HepG2 (cell line): ENCODE data around the gene ESRRG. TPM values are rescaled to one million over a fixed set of nuclear protein-coding genes. Genes with fewer than 3 reads are reported as not detected.

Experiments used
- ATAC-seq: fragments of 200-7000 bp; cut with Tn5 transposase; 3 replicates; pipeline ENCODE4 v1.9.1; 2020; ENCODE audit warnings: mild to moderate bottlenecking, moderate library complexity
- BruUV-seq: library from RNA; stranded (reverse); fragments of 400-500 nt; replicated peaks from 2 replicates; lab custom pipeline; 2021; lab: Mats Ljungman, UMichigan
- CTCF ChIA-PET: fragments of 300-600 bp; formaldehyde crosslinking; extraction: SDS; loops from one replicate; lab custom pipeline; 2021; ENCODE audit warnings: low total read pairs, inconsistent platforms, low intra/inter-chr PET ratio; lab: Yijun Ruan, JAX
- POLR2A ChIA-PET: fragments of 350-600 bp; sonication (Branson Sonifier 250); formaldehyde crosslinking; loops from one replicate; lab custom pipeline; 2020; ENCODE audit warnings: antibody characterized with exemption, inconsistent platforms; lab: Yijun Ruan, JAX
- DNase-seq: peaks from one replicate; pipeline ENCODE4 v3.0.0-alpha.2; 2015; ENCODE audit warnings: low spot score
- FAIRE-seq: peaks from 3 replicates; lab custom pipeline; 2011; peaks lifted over from hg19 to GRCh38; lab: Jason Lieb, UNC
- H2AFZ ChIP-seq: one replicate; pipeline ENCODE4 v1.6.1; 2011; ENCODE audit warnings: low read length, inconsistent platforms
- H3K27ac ChIP-seq: fragments of 300-600 bp; 3 replicates; pipeline ENCODE4 v1.8.0; 2011; ENCODE audit warnings: mixed run types, mild to moderate bottlenecking, mixed read lengths, low read length, inconsistent platforms; ENCODE audit not compliant: insufficient read depth; ENCODE audit errors: extremely low read length
- H3K27me3 ChIP-seq, 2 experiments: fragments of 200-600 bp in 1 of 2; 2 replicates in 1 of 2; 3 replicates in 1 of 2; pipeline versions ENCODE4 v1.6.0 to v1.8.0; 2011; ENCODE audit warnings: low read length in 2 of 2, mild to moderate bottlenecking in 2 of 2, moderate library complexity in 2 of 2, inconsistent platforms in 1 of 2; ENCODE audit not compliant: insufficient read depth in 2 of 2, control insufficient read depth in 1 of 2
- H3K36me3 ChIP-seq, 2 experiments: fragments of 200-600 bp in 1 of 2; replicated peaks in 1 of 2; 2 replicates in 1 of 2; 3 replicates in 1 of 2; pipeline versions ENCODE4 v1.5.1 to v1.8.0; 2011; ENCODE audit warnings: low read length in 2 of 2, inconsistent platforms in 1 of 2; ENCODE audit not compliant: insufficient read depth in 2 of 2, control insufficient read depth in 1 of 2
- H3K4me1 ChIP-seq: 2 replicates; pipeline ENCODE4 v1.5.1; 2012; ENCODE audit warnings: low read length, inconsistent platforms; ENCODE audit not compliant: insufficient read depth
- H3K4me2 ChIP-seq: 2 replicates; pipeline ENCODE4 v1.6.0; 2011; ENCODE audit warnings: low read depth, low read length, inconsistent platforms
- H3K4me3 ChIP-seq, 3 experiments: fragments of 200-600 bp in 1 of 3; sonication (generic), shearing (Covaris generic) in 1 of 3; replicated peaks in 1 of 3; 2 replicates each; pipeline ENCODE4 v1.5.1; 2011 to 2016; ENCODE audit warnings: low read length in 3 of 3, inconsistent platforms in 2 of 3, low read depth in 2 of 3, mild to moderate bottlenecking in 2 of 3, control low read depth in 1 of 3, mixed read lengths in 1 of 3; ENCODE audit not compliant: insufficient read depth in 1 of 3
- H3K79me2 ChIP-seq: one replicate; pipeline ENCODE4 v1.6.1; 2011; ENCODE audit warnings: low read length, inconsistent platforms; ENCODE audit not compliant: insufficient read depth
- H3K9ac ChIP-seq: 2 replicates; pipeline ENCODE4 v1.6.0; 2011; ENCODE audit warnings: mild to moderate bottlenecking, low read depth, low read length, inconsistent platforms; ENCODE audit not compliant: insufficient read depth
- H3K9me3 ChIP-seq: 2 replicates; pipeline ENCODE4 v1.5.1; 2012; ENCODE audit warnings: mild to moderate bottlenecking, low read length
- H4K20me1 ChIP-seq: 2 replicates; pipeline ENCODE4 v1.6.0; 2011; ENCODE audit warnings: inconsistent platforms, mild to moderate bottlenecking, low read length, moderate library complexity; ENCODE audit not compliant: insufficient read depth
- EEA1 ChIP-seq: sonication (generic); formaldehyde crosslinking; IDR thresholded peaks from 2 replicates; pipeline ENCODE4 v1.5.1; 2020; ENCODE audit warnings: mild to moderate bottlenecking, missing genetic modification reagents, borderline replicate concordance
- FOXJ3 ChIP-seq: sonication (generic); formaldehyde crosslinking; IDR thresholded peaks from 2 replicates; pipeline ENCODE4 v1.4.0; 2020; ENCODE audit warnings: missing genetic modification reagents, mild to moderate bottlenecking, borderline replicate concordance
- GLI4 ChIP-seq: sonication (generic); formaldehyde crosslinking; IDR thresholded peaks from 2 replicates; pipeline ENCODE4 v1.5.1; 2020; ENCODE audit warnings: missing genetic modification reagents, mild to moderate bottlenecking, moderate library complexity, borderline replicate concordance
- HNRNPK ChIP-seq: fragments of 200-400 bp; formaldehyde crosslinking; IDR thresholded peaks from 2 replicates; pipeline ENCODE4 v1.6.1; 2018; ENCODE audit warnings: low read length, low read depth, moderate library complexity, mild to moderate bottlenecking; ENCODE audit not compliant: poor library complexity, severe bottlenecking
- HOXA9 ChIP-seq: sonication (generic); formaldehyde crosslinking; IDR thresholded peaks from 2 replicates; pipeline ENCODE4 v1.8.1; 2022; ENCODE audit warnings: missing genetic modification reagents, mild to moderate bottlenecking, moderate library complexity, borderline replicate concordance
- MZF1 ChIP-seq: sonication (generic); formaldehyde crosslinking; IDR thresholded peaks from 2 replicates; pipeline ENCODE4 v1.8.1; 2023; ENCODE audit warnings: mild to moderate bottlenecking, missing genetic modification reagents, borderline replicate concordance
- SP2 ChIP-seq: sonication (generic); formaldehyde crosslinking; IDR thresholded peaks from 2 replicates; pipeline ENCODE4 v1.5.1; 2020; ENCODE audit warnings: mild to moderate bottlenecking, missing genetic modification reagents
- ZNF552 ChIP-seq: sonication (generic); formaldehyde crosslinking; IDR thresholded peaks from 2 replicates; pipeline ENCODE4 v1.9.0; 2022; ENCODE audit warnings: missing genetic modification reagents, mild to moderate bottlenecking, borderline replicate concordance
- WGBS: methylation state at CpG from one replicate; pipeline ENCODE4 v1.1.6; 2017; ENCODE audit warnings: low lambda C conversion rate; 5-methylcytosine and 5-hydroxymethylcytosine counted together
- in situ Hi-C: cut with HindIII; loops from 2 replicates; pipeline ENCODE4 v1.10.0; 2017; ENCODE audit warnings: low pct_unique_long_range_greater_than_20kb; ENCODE audit not compliant: extremely low pct_ligation_motif_present
- intact Hi-C: fragments of 100-400 bp; cut with micrococcal nuclease; formaldehyde crosslinking; loops from one replicate; pipeline ENCODE4 v1.10.0; 2022; ENCODE audit not compliant: unreplicated experiment
- polyA plus RNA-seq, 8 experiments: library from polyadenylated mRNA; depleted of rRNA in 3 of 8; stranded (reverse) in 7 of 8; unstranded in 1 of 8; fragments of >200 nt; fragmentation: Illumina TruSeq in 4 of 8; extraction: Trizol in 4 of 8; gene quantifications; 2 replicates each; pipeline versions ENCODE4 v1.2.1 to v1.2.3, GENCODE V29; 2011 to 2016; ENCODE audit warnings: low read depth in 4 of 8, missing spikeins in 1 of 8, mixed read lengths in 1 of 8; ENCODE audit not compliant: insufficient read depth in 1 of 8
- total RNA-seq, 5 experiments: library from RNA; depleted of rRNA; stranded (reverse); fragments of >200 nt; fragmentation: Illumina TruSeq; extraction: Trizol; gene quantifications; 2 replicates each; pipeline ENCODE4 v1.2.3, GENCODE V29; 2016; ENCODE audit warnings: low read depth in 1 of 5
- TF ChIP-seq, protein P1 (sequence below): sonication (generic); formaldehyde crosslinking; IDR thresholded peaks from 2 replicates; pipeline ENCODE4 v1.4.0; 2020; ENCODE audit warnings: mild to moderate bottlenecking, missing genetic modification reagents
- TF ChIP-seq, protein P2 (sequence below): sonication (generic); formaldehyde crosslinking; IDR thresholded peaks from 2 replicates; pipeline ENCODE4 v1.9.0; 2021; ENCODE audit warnings: missing genetic modification reagents, mild to moderate bottlenecking, borderline replicate concordance

Gene ESRRG
- total and polyA plus RNA-seq, 2 of the 13 experiments (the other 11 are each of a cell fraction or from before 2014, with no cell fraction given): not detected

DNA sequence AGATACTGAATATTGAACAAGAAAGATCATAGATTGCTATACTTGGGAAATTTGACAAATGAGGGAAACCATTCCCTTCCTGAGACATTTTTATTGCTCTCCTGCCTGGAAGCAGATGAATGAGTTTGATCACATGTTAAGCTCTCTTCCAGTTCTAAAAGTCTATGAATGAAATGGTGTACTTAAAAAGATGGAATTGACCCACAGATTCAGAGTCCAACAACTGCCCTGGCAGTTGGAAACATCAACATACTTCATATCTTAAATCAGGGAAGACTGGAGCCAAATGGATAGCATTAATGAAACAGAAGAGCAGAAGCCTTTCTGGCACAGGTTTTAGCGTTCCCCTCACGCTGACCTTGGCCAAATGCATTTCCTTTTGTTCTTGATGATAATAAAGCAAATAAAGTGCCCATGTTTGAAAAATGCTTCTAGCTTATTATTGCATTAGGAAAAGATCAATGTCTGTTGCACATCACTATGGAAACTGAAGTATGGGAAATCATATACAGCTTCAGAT, 142.6 kb downstream of the ESRRG start (continued):
- TF ChIP-seq SP2: no peak

DNA sequence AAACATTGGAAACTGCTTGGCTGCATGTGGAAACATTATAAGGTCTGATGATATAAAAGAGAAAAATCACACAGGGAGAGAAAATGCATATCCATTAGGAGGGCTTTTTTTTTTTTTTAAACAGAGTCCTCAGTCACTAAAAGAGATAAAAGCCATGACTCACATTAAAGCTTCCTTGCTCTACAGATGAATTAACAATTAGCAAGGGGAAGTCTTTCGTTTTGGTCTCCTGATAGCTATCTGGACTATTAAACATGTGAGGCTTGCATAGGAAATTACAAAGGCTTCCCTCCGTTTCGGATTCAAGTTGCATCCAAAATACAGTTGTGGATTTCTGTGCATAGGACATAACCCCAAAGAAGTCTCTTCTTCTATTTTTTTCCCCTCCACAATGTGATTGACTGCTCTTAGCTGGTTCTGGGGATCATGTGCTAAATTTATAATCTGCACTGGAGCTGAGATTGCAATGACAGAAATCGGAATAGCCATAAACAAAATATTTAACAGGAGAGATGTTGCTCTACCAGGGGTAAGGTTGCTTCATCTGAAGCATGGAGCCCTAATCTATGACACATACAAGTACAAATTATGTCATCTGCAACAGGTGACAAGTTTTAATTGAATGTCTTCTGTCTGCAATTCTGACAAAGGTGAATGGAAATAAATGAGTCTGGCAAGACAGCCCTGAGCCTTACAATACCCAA, 146.8 kb downstream of the ESRRG start:
- TF ChIP-seq HNRNPK (no peak), MZF1 (CRISPR knock-in tag) (no peak), FOXJ3 (CRISPR knock-in tag) (no peak), GLI4 (no peak), ZNF552 (CRISPR knock-in tag) (no peak), EEA1 (CRISPR knock-in tag) (no peak), HOXA9 (CRISPR knock-in tag) (no peak)
- TF ChIP-seq, protein P1, sequence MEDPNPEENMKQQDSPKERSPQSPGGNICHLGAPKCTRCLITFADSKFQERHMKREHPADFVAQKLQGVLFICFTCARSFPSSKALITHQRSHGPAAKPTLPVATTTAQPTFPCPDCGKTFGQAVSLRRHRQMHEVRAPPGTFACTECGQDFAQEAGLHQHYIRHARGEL (CRISPR knock-in tag): no peak
- TF ChIP-seq, protein P2, sequence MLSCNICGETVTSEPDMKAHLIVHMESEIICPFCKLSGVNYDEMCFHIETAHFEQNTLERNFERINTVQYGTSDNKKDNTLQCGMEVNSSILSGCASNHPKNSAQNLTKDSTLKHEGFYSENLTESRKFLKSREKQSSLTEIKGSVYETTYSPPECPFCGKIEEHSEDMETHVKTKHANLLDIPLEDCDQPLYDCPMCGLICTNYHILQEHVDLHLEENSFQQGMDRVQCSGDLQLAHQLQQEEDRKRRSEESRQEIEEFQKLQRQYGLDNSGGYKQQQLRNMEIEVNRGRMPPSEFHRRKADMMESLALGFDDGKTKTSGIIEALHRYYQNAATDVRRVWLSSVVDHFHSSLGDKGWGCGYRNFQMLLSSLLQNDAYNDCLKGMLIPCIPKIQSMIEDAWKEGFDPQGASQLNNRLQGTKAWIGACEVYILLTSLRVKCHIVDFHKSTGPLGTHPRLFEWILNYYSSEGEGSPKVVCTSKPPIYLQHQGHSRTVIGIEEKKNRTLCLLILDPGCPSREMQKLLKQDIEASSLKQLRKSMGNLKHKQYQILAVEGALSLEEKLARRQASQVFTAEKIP: no peak
- POLR2A ChIA-PET: no interaction called here

More for the DNA sequence above, 146.8 kb downstream of the ESRRG start:
- Histone ChIP-seq H2AFZ (no peak overlapping the region), H4K20me1 (no peaks in the 10 kb centered on the region), H3K9me3 (no peaks in the 10 kb centered on the region), H3K4me3 (no peak overlapping the region), H3K79me2 (no peaks in the 10 kb centered on the region), H3K4me2 (no peak overlapping the region), H3K9ac (no peak overlapping the region), H3K27me3 (no peaks in the 10 kb centered on the region), H3K27ac (no peak overlapping the region), H3K36me3 (no peaks in the 10 kb centered on the region), H3K4me1 (no peaks in the 10 kb centered on the region)
- in situ Hi-C loops: no loop called here
- ATAC-seq: no peak
- no peak for DNase-seq
- intact Hi-C loops: no loop called here
- WGBS: 1% methylated on average over 4 of the region's 4 CpGs
- BruUV-seq: no TSS peak
- no peak for FAIRE-seq
- CTCF ChIA-PET: no interaction called here
